NCI-H2029 treated with DMSO at 0.1 percent for 48 hours (cell line): ENCODE data around the gene LINC00237.
A peak's percentile ranks its signal among the peaks of the same experiment; 100 is the strongest.

Experiments
- DNase-seq: peaks from one replicate; lab custom pipeline; 2025; lab: John Stamatoyannopoulos, UW

LINC00237 gene

GRCh38 chr20:21106171-21107017 is at the start of gene LINC00237:
Gene LINC00237 (minus strand): TSS chr20:21106358.
- no peak for DNase-seq

GRCh38 chr20:21155268-21155667 is 49.1 kb upstream of the LINC00237 start:
- DNase-seq: no peak

- DNase-seq: no peak
These were observed 48.5 kb upstream of the LINC00237 start for GRCh38 chr20:21154692-21155091.

GRCh38 chr20:21151791-21152190 is 45.6 kb upstream of the LINC00237 start:
- no peak for DNase-seq

- DNase-seq: no peak
These were observed 43.2 kb upstream of the LINC00237 start for GRCh38 chr20:21149344-21149743.

- DNase-seq: no peak
These were observed 41.4 kb upstream of the LINC00237 start for GRCh38 chr20:21147593-21147992.

GRCh38 chr20:21146215-21146614 is 40.1 kb upstream of the LINC00237 start:
- DNase-seq: no peak

- DNase-seq: no peak
These were observed 39.3 kb upstream of the LINC00237 start for GRCh38 chr20:21145424-21145823.

- DNase-seq: no peak
These were observed 37.2 kb upstream of the LINC00237 start for GRCh38 chr20:21143194-21143890.

- no peak for DNase-seq
These were observed 35.7 kb upstream of the LINC00237 start for GRCh38 chr20:21141825-21142224.

- no peak for DNase-seq
These were observed 33.9 kb upstream of the LINC00237 start for GRCh38 chr20:21139881-21140566.

GRCh38 chr20:21137078-21137477 is 30.9 kb upstream of the LINC00237 start:
- DNase-seq: peak; percentile 74

GRCh38 chr20:21136015-21136732 is 30.0 kb upstream of the LINC00237 start:
- no peak for DNase-seq

GRCh38 chr20:21134883-21135493 is 28.8 kb upstream of the LINC00237 start:
- no peak for DNase-seq

GRCh38 chr20:21133917-21134622 is 27.9 kb upstream of the LINC00237 start:
- DNase-seq: no peak

GRCh38 chr20:21133404-21133803 is 27.2 kb upstream of the LINC00237 start:
- no peak for DNase-seq

- DNase-seq: no peak
These were observed 23.7 kb upstream of the LINC00237 start for GRCh38 chr20:21129861-21130260.

- DNase-seq: no peak
These were observed 21.2 kb upstream of the LINC00237 start for GRCh38 chr20:21127201-21127981.

- DNase-seq: no peak
These were observed 20.4 kb upstream of the LINC00237 start for GRCh38 chr20:21126581-21126870.

- peak; percentile 85 for DNase-seq
These were observed 19.9 kb upstream of the LINC00237 start, which contains the start of gene KIZ for GRCh38 chr20:21125849-21126580. Gene KIZ (plus strand): TSS chr20:21126082. CDS start chr20:21126116, 34 bp downstream.
